CD4-positive, alpha-beta T cell treated with Interleukin-17A for 1 hour (primary cell): Measurements from ENCODE around the gene DDIT3.

Experiments
- DNase-seq: peaks from one replicate; pipeline ENCODE4 v3.0.0-alpha.2; 2020

Gene DDIT3

GRCh38 chr12:57546438-57547287 is 26.3 kb upstream of the DDIT3 start, which contains the start of gene DCTN2:
Gene DCTN2 (minus strand): TSS chr12:57547192. CDS start chr12:57547063, 129 bp downstream.
- peak; percentile 97 for DNase-seq

GRCh38 chr12:57545809-57546437 is 25.6 kb upstream of the DDIT3 start:
- no peak for DNase-seq

GRCh38 chr12:57543581-57543980 is 23.3 kb upstream of the DDIT3 start:
- DNase-seq: no peak

- no peak for DNase-seq
Observed at GRCh38 chr12:57541717-57542116, 21.4 kb upstream of the DDIT3 start.

- DNase-seq: no peak
Observed at GRCh38 chr12:57541001-57541400, 20.7 kb upstream of the DDIT3 start.

- DNase-seq: no peak
Observed at GRCh38 chr12:57539134-57539768, 18.9 kb upstream of the DDIT3 start.

GRCh38 chr12:57536597-57536942 is 16.3 kb upstream of the DDIT3 start:
- DNase-seq: no peak

GRCh38 chr12:57535764-57536596 is 15.7 kb upstream of the DDIT3 start:
- DNase-seq: no peak

- no peak for DNase-seq
Observed at GRCh38 chr12:57534991-57535543, 14.8 kb upstream of the DDIT3 start.

GRCh38 chr12:57534250-57534649 is 13.9 kb upstream of the DDIT3 start:
- no peak for DNase-seq

GRCh38 chr12:57533108-57533507 is 12.8 kb upstream of the DDIT3 start:
- DNase-seq: no peak

GRCh38 chr12:57531836-57532235 is 11.5 kb upstream of the DDIT3 start:
- DNase-seq: no peak

GRCh38 chr12:57530396-57531142 is 10.3 kb upstream of the DDIT3 start:
- no peak for DNase-seq

GRCh38 chr12:57529831-57530230 is 9.5 kb upstream of the DDIT3 start:
- no peak for DNase-seq

GRCh38 chr12:57528831-57529555 is 8.7 kb upstream of the DDIT3 start:
- no peak for DNase-seq

- DNase-seq: no peak
Observed at GRCh38 chr12:57528176-57528575, 7.9 kb upstream of the DDIT3 start.

GRCh38 chr12:57527184-57527583 is 6.9 kb upstream of the DDIT3 start:
- DNase-seq: no peak

- no peak for DNase-seq
Observed at GRCh38 chr12:57526477-57527126, 6.3 kb upstream of the DDIT3 start.

- no peak for DNase-seq
Observed at GRCh38 chr12:57525615-57526383, 5.5 kb upstream of the DDIT3 start.
